Neural cell (in vitro differentiated cells): ENCODE results near the gene ZNF692. TPM values are rescaled to one million over a fixed set of nuclear protein-coding genes. Genes with fewer than 3 reads are reported as not detected.

Source experiments
- H2AFZ ChIP-seq: fragments of 200-600, 300-800 bp; sonication (generic), shearing (Covaris generic); 2 replicates; pipeline ENCODE4 v1.6.0; 2014; ENCODE audit warnings: low read depth, mild to moderate bottlenecking, antibody characterized with exemption, low read length, moderate library complexity
- H3F3A ChIP-seq: fragments of 200-600 bp; shearing (Covaris generic); 2 replicates; pipeline ENCODE4 v1.6.1; 2016; ENCODE audit warnings: mild to moderate bottlenecking, moderate library complexity, mixed read lengths, antibody characterized with exemption, low read length; ENCODE audit not compliant: insufficient read depth, poor library complexity, severe bottlenecking
- H3K27ac ChIP-seq: fragments of 200-600, 300-800 bp; sonication (generic), shearing (Covaris generic); 2 replicates; pipeline ENCODE4 v1.5.1; 2014; ENCODE audit warnings: mild to moderate bottlenecking, low read length, moderate library complexity
- H3K27me3 ChIP-seq: fragments of 300-800, 200-600 bp; sonication (generic), shearing (Covaris generic); 2 replicates; pipeline ENCODE4 v1.6.0; 2014; ENCODE audit warnings: mild to moderate bottlenecking, low read depth, low read length, moderate library complexity; ENCODE audit not compliant: insufficient read depth
- H3K36me3 ChIP-seq: fragments of 300-800, 200-600 bp; sonication (generic), shearing (Covaris generic); 2 replicates; pipeline ENCODE4 v1.5.1; 2014; ENCODE audit warnings: mild to moderate bottlenecking, antibody characterized with exemption, low read length, moderate library complexity; ENCODE audit not compliant: insufficient read depth
- H3K4me2 ChIP-seq: fragments of 300-800, 200-600 bp; sonication (generic), shearing (Covaris generic); 2 replicates; pipeline ENCODE4 v1.6.0; 2014; ENCODE audit warnings: mild to moderate bottlenecking, low read length
- H3K4me3 ChIP-seq: fragments of 300-800, 200-600 bp; sonication (generic), shearing (Covaris generic); 2 replicates; pipeline ENCODE4 v1.5.1; 2014; ENCODE audit warnings: mild to moderate bottlenecking, low read length, moderate library complexity
- H3K79me2 ChIP-seq: fragments of 200-600 bp; shearing (Covaris generic); replicated peaks from 2 replicates; pipeline ENCODE4 v1.6.0; 2014; ENCODE audit warnings: mild to moderate bottlenecking, low read length, moderate library complexity; ENCODE audit not compliant: insufficient read depth
- H3K9ac ChIP-seq: fragments of 300-800, 200-600 bp; sonication (generic), shearing (Covaris generic); 2 replicates; pipeline ENCODE4 v1.6.1; 2016; ENCODE audit warnings: mild to moderate bottlenecking, low read length, mixed read lengths
- H3K9me2 ChIP-seq: fragments of 200-600 bp; shearing (Covaris generic); 2 replicates; pipeline ENCODE4 v1.6.1; 2016; ENCODE audit warnings: mild to moderate bottlenecking, low read length, mixed read lengths; ENCODE audit not compliant: insufficient read depth
- H3K9me3 ChIP-seq: fragments of 200-600, 300-800 bp; sonication (generic), shearing (Covaris generic); 2 replicates; pipeline ENCODE4 v1.6.1; 2016; ENCODE audit warnings: mild to moderate bottlenecking, mixed run types, low read length, moderate library complexity, mixed read lengths
- H4K20me1 ChIP-seq: fragments of 200-600 bp; shearing (Covaris generic); 2 replicates; pipeline ENCODE4 v1.6.1; 2016; ENCODE audit warnings: mild to moderate bottlenecking, mixed run types; ENCODE audit not compliant: insufficient read depth
- EP300 ChIP-seq: fragments of 450-650 bp; conservative IDR thresholded peaks from 2 replicates; pipeline ENCODE4 v1.6.1; 2014; ENCODE audit warnings: antibody characterized with exemption, mild to moderate bottlenecking, moderate library complexity; ENCODE audit not compliant: poor library complexity, severe bottlenecking
- EZH2 ChIP-seq: fragments of 200-600, 300-800 bp; shearing (Covaris generic), sonication (generic); IDR thresholded peaks from 2 replicates; pipeline ENCODE4 v1.6.1; 2014; ENCODE audit warnings: antibody characterized with exemption, low read length, borderline replicate concordance, mild to moderate bottlenecking; ENCODE audit not compliant: insufficient read depth, poor library complexity, severe bottlenecking
- MXI1 ChIP-seq: fragments of 450-650 bp; conservative IDR thresholded peaks from 2 replicates; pipeline ENCODE4 v1.6.1; 2014; ENCODE audit warnings: antibody characterized with exemption, mild to moderate bottlenecking; ENCODE audit not compliant: poor library complexity, severe bottlenecking
- POLR2AphosphoS5 ChIP-seq: IDR thresholded peaks from 2 replicates; pipeline ENCODE4 v1.6.1; 2012
- RAD21 ChIP-seq: fragments of 450-650 bp; conservative IDR thresholded peaks from 2 replicates; pipeline ENCODE4 v1.6.1; 2014; ENCODE audit warnings: antibody characterized with exemption, mild to moderate bottlenecking, moderate library complexity
- SMC3 ChIP-seq: fragments of 450-650 bp; conservative IDR thresholded peaks from 2 replicates; pipeline ENCODE4 v1.6.1; 2014; ENCODE audit warnings: antibody characterized with exemption, mild to moderate bottlenecking, moderate library complexity; ENCODE audit not compliant: poor library complexity
- TAF1 ChIP-seq: IDR thresholded peaks from 2 replicates; pipeline ENCODE4 v1.6.1; 2012; ENCODE audit warnings: low read depth
- polyA plus RNA-seq: library from polyadenylated mRNA; depleted of rRNA; stranded (reverse); fragments of >200 nt; gene quantifications from 2 replicates; pipeline ENCODE4 v1.2.3, GENCODE V29; 2014
- TF ChIP-seq, protein P1 (sequence below): fragments of 450-650 bp; IDR thresholded peaks from 2 replicates; pipeline ENCODE4 v1.5.1; 2014; ENCODE audit warnings: antibody characterized with exemption, mild to moderate bottlenecking, moderate library complexity; ENCODE audit not compliant: poor library complexity, severe bottlenecking
- TF ChIP-seq, protein P2 (sequence below): IDR thresholded peaks from 2 replicates; pipeline ENCODE4 v1.6.1; 2012; ENCODE audit warnings: borderline replicate concordance

The ZNF692 gene
- polyA plus RNA-seq, 1 donor from 2014 or later, result 183 TPM

DNA sequence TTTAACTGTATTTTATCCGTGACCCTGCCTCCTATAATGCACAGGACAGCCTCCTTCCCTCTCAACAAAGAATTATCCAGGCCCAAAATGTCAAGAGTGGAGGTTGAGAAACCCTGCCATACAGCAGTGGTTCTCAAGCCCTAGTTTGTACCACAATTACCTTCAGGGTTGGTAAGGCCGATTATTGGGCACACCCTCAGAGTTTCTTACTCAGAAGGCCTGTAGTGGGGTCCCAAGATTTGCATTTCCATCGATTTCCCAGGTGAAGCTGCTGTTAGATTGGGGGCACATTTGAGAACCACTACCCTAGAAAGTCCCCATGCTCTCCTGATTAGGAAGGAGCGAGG lies 46.8 kb upstream of the ZNF692 start:
- no peak for TF ChIP-seq RAD21
- no peak for TF ChIP-seq TAF1
- no peak for TF ChIP-seq EP300
- TF ChIP-seq, protein P1, sequence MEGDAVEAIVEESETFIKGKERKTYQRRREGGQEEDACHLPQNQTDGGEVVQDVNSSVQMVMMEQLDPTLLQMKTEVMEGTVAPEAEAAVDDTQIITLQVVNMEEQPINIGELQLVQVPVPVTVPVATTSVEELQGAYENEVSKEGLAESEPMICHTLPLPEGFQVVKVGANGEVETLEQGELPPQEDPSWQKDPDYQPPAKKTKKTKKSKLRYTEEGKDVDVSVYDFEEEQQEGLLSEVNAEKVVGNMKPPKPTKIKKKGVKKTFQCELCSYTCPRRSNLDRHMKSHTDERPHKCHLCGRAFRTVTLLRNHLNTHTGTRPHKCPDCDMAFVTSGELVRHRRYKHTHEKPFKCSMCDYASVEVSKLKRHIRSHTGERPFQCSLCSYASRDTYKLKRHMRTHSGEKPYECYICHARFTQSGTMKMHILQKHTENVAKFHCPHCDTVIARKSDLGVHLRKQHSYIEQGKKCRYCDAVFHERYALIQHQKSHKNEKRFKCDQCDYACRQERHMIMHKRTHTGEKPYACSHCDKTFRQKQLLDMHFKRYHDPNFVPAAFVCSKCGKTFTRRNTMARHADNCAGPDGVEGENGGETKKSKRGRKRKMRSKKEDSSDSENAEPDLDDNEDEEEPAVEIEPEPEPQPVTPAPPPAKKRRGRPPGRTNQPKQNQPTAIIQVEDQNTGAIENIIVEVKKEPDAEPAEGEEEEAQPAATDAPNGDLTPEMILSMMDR, result no peak
- TF ChIP-seq MXI1, result no peak
- TF ChIP-seq, protein P2, sequence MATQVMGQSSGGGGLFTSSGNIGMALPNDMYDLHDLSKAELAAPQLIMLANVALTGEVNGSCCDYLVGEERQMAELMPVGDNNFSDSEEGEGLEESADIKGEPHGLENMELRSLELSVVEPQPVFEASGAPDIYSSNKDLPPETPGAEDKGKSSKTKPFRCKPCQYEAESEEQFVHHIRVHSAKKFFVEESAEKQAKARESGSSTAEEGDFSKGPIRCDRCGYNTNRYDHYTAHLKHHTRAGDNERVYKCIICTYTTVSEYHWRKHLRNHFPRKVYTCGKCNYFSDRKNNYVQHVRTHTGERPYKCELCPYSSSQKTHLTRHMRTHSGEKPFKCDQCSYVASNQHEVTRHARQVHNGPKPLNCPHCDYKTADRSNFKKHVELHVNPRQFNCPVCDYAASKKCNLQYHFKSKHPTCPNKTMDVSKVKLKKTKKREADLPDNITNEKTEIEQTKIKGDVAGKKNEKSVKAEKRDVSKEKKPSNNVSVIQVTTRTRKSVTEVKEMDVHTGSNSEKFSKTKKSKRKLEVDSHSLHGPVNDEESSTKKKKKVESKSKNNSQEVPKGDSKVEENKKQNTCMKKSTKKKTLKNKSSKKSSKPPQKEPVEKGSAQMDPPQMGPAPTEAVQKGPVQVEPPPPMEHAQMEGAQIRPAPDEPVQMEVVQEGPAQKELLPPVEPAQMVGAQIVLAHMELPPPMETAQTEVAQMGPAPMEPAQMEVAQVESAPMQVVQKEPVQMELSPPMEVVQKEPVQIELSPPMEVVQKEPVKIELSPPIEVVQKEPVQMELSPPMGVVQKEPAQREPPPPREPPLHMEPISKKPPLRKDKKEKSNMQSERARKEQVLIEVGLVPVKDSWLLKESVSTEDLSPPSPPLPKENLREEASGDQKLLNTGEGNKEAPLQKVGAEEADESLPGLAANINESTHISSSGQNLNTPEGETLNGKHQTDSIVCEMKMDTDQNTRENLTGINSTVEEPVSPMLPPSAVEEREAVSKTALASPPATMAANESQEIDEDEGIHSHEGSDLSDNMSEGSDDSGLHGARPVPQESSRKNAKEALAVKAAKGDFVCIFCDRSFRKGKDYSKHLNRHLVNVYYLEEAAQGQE, result no peak
- TF ChIP-seq SMC3, result no peak
- TF ChIP-seq POLR2AphosphoS5, result no peak
- TF ChIP-seq EZH2, result no peak
- Histone ChIP-seq H3K4me2 (peak overlapping the region; percentile 37), H3K27ac (peak overlapping the region; percentile 90), H3K79me2 (peaks cover 17% of the 10 kb centered on the region), H3K4me3 (peak overlapping the region; percentile 90), H4K20me1 (no peaks in the 10 kb centered on the region), H3K27me3 (no peaks in the 10 kb centered on the region), H2AFZ (peak overlapping the region; percentile 74), H3K9me3 (no peaks in the 10 kb centered on the region), H3F3A (no peaks in the 10 kb centered on the region), H3K9ac (peak overlapping the region; percentile 85), H3K36me3 (no peaks in the 10 kb centered on the region), H3K9me2 (no peaks in the 10 kb centered on the region)

DNA sequence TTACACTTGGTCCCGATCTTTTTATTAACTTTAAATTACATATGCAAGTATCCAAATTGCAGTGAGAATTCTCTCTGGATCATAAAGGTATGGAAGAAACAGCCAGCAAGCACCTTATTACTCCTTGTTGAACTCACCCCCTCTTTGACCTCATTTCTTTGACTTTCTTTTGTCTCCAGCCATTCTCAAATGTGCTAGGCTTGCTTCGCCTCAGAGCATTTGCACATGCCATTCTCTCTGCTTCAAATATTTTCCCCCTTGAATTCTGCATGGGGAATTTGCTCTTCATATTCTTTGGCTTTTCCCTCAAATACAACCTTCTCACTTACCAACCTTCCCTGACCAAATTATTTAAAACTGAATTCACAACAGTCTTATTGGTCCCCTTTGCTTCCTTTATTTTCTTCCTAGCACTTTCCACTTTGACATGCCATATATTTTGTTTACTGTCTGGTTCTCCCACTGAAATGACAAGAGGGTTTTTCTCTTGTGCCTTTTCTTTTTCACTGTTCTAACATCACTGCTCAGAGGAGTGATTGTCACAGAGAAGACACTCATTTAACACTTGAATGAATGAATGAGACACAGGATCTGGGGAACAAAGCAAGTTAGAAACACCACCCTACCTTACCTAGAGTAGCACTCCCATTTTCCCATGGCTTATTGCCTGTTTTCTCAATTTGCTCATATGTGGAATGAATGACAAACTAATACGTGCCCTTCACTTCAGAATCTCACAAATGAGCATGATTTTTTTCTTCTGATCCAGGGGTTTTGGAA lies 45.7 kb upstream of the ZNF692 start:
- Histone ChIP-seq H3K9ac (no peak overlapping the region), H4K20me1 (no peaks in the 10 kb centered on the region), H3K79me2 (peaks cover 17% of the 10 kb centered on the region), H3K36me3 (no peaks in the 10 kb centered on the region), H3K27ac (no peak overlapping the region), H3F3A (no peaks in the 10 kb centered on the region), H3K4me2 (no peak overlapping the region), H3K9me2 (no peaks in the 10 kb centered on the region), H3K4me3 (no peak overlapping the region), H3K27me3 (no peaks in the 10 kb centered on the region), H3K9me3 (no peaks in the 10 kb centered on the region), H2AFZ (no peak overlapping the region)
- no peak for TF ChIP-seq EP300
- no peak for TF ChIP-seq POLR2AphosphoS5
- no peak for TF ChIP-seq TAF1
- TF ChIP-seq, protein P2, result no peak
- TF ChIP-seq SMC3, result no peak
- no peak for TF ChIP-seq RAD21
- TF ChIP-seq EZH2, result no peak
- TF ChIP-seq, protein P1, result no peak
- no peak for TF ChIP-seq MXI1
